SU-DHL-6 (cell line): ENCODE measurements around the gene RNF220.

Source experiments
- EZH2phosphoT487 ChIP-seq: fragments of 200-600 bp; sonication (generic), shearing (Covaris generic); conservative IDR thresholded peaks from 2 replicates; pipeline ENCODE4 v1.6.1; 2018; ENCODE audit warnings: mild to moderate bottlenecking, antibody characterized with exemption, low read length, moderate library complexity, mixed read lengths
- TF ChIP-seq, protein P1 (sequence below): fragments of 200-600 bp; sonication (generic); IDR thresholded peaks from one replicate; pipeline ENCODE4 v1.5.1; 2017; ENCODE audit warnings: antibody characterized with exemption, mild to moderate bottlenecking, low read length, moderate library complexity; ENCODE audit not compliant: insufficient read depth, poor library complexity, severe bottlenecking

DNA sequence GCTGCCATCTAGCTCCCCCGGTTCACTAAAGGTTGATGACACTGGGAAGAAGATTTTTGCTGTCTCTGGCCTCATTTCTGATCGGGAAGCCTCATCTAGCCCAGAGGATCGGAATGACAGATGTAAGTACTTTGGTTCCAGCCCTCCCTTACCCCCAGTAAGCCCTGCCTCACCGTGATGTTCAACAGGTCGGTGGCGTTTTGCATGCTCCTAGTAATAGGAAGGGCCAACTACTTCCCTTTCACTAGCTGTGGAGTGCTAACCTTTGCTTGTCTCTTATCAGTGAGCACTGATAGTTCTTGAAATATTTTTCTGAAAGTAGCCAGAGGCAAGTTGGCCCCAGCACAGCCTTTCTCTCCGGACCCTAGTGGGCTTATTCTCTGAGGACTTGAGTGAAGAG, 7.5 kb downstream of the RNF220 start:
- TF ChIP-seq, protein P1, sequence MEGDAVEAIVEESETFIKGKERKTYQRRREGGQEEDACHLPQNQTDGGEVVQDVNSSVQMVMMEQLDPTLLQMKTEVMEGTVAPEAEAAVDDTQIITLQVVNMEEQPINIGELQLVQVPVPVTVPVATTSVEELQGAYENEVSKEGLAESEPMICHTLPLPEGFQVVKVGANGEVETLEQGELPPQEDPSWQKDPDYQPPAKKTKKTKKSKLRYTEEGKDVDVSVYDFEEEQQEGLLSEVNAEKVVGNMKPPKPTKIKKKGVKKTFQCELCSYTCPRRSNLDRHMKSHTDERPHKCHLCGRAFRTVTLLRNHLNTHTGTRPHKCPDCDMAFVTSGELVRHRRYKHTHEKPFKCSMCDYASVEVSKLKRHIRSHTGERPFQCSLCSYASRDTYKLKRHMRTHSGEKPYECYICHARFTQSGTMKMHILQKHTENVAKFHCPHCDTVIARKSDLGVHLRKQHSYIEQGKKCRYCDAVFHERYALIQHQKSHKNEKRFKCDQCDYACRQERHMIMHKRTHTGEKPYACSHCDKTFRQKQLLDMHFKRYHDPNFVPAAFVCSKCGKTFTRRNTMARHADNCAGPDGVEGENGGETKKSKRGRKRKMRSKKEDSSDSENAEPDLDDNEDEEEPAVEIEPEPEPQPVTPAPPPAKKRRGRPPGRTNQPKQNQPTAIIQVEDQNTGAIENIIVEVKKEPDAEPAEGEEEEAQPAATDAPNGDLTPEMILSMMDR: no peak
- no peak for TF ChIP-seq EZH2phosphoT487
